Duodenal mucosa (tissue), 2 donors: ENCODE results near the gene BPIFB1.

Experiments used
- H3K27ac ChIP-seq: one replicate; pipeline ENCODE4 v1.7.0; 2013; ENCODE audit warnings: low read depth, low read length
- H3K27me3 ChIP-seq, 2 donors: one replicate each; pipeline ENCODE4 v1.7.0; 2013; ENCODE audit warnings: low read length in 2 of 2, control low read depth in 1 of 2; ENCODE audit not compliant: insufficient read depth in 2 of 2, control insufficient read depth in 1 of 2
- H3K36me3 ChIP-seq, 2 donors: one replicate each; pipeline ENCODE4 v1.7.0; 2013; ENCODE audit warnings: low read length in 2 of 2, control low read depth in 1 of 2; ENCODE audit not compliant: insufficient read depth in 2 of 2, control insufficient read depth in 1 of 2
- H3K4me1 ChIP-seq, 2 donors: one replicate each; pipeline ENCODE4 v1.7.0; 2013; ENCODE audit warnings: low read length in 2 of 2, control low read depth in 1 of 2; ENCODE audit not compliant: insufficient read depth in 2 of 2, control insufficient read depth in 1 of 2
- H3K4me3 ChIP-seq, 2 donors: one replicate each; pipeline ENCODE4 v1.7.0; 2013; ENCODE audit warnings: low read length in 2 of 2, low read depth in 1 of 2
- H3K9ac ChIP-seq, 2 donors: one replicate each; pipeline ENCODE4 v1.7.0; 2013; ENCODE audit warnings: low read length in 2 of 2, low read depth in 1 of 2
- H3K9me3 ChIP-seq, 2 donors: one replicate each; pipeline ENCODE4 v1.7.0; 2013; ENCODE audit warnings: low read length in 2 of 2, control low read depth in 1 of 2; ENCODE audit not compliant: control insufficient read depth in 1 of 2

BPIFB1 gene

GRCh38 chr20:33296206-33296605 lies 13.2 kb downstream of the BPIFB1 start:
- Histone ChIP-seq H3K27ac (no peak overlapping the region), H3K36me3 (no peaks in the 10 kb centered on the region), H3K4me1 (no peaks in the 10 kb centered on the region), H3K9ac (no peak overlapping the region), H3K9me3 (no peaks in the 10 kb centered on the region), H3K27me3 (peaks cover 0 to 4% of the 10 kb centered on the region in 2 donors), H3K4me3 (no peak overlapping the region)

GRCh38 chr20:33298391-33298790 lies 15.4 kb downstream of the BPIFB1 start:
- Histone ChIP-seq H3K9ac (no peak overlapping the region), H3K27me3 (peaks cover 0 to 4% of the 10 kb centered on the region in 2 donors), H3K9me3 (no peaks in the 10 kb centered on the region), H3K27ac (no peak overlapping the region), H3K4me3 (no peak overlapping the region), H3K36me3 (no peaks in the 10 kb centered on the region), H3K4me1 (no peaks in the 10 kb centered on the region)

GRCh38 chr20:33299111-33299603 lies 16.1 kb downstream of the BPIFB1 start:
- Histone ChIP-seq H3K27ac (no peak overlapping the region), H3K9me3 (no peaks in the 10 kb centered on the region), H3K4me1 (no peaks in the 10 kb centered on the region), H3K36me3 (no peaks in the 10 kb centered on the region), H3K9ac (no peak overlapping the region), H3K4me3 (no peak overlapping the region), H3K27me3 (peaks cover 0 to 4% of the 10 kb centered on the region in 2 donors)

- no peak overlapping the region for H3K9ac ChIP-seq
- no peaks in the 10 kb centered on the region for H3K9me3 ChIP-seq
- H3K4me1 ChIP-seq, result no peaks in the 10 kb centered on the region
- no peak overlapping the region for H3K27ac ChIP-seq
- H3K4me3 ChIP-seq, result no peak overlapping the region
- H3K27me3 ChIP-seq, result peaks cover 0 to 4% of the 10 kb centered on the region in 2 donors
- H3K36me3 ChIP-seq, result no peaks in the 10 kb centered on the region
Measured at GRCh38 chr20:33301192-33301930, 18.3 kb downstream of the BPIFB1 start.

GRCh38 chr20:33303595-33303994 lies 20.6 kb downstream of the BPIFB1 start:
- H3K27me3 ChIP-seq, result peaks cover 0 to 4% of the 10 kb centered on the region in 2 donors
- H3K9me3 ChIP-seq, result no peaks in the 10 kb centered on the region
- no peak overlapping the region for H3K4me3 ChIP-seq
- no peak overlapping the region for H3K9ac ChIP-seq
- H3K36me3 ChIP-seq, result no peaks in the 10 kb centered on the region
- no peak overlapping the region for H3K27ac ChIP-seq
- H3K4me1 ChIP-seq, result no peaks in the 10 kb centered on the region

GRCh38 chr20:33304046-33304445 lies 21.0 kb downstream of the BPIFB1 start:
- peaks cover 0 to 4% of the 10 kb centered on the region in 2 donors for H3K27me3 ChIP-seq
- H3K36me3 ChIP-seq, result no peaks in the 10 kb centered on the region
- H3K9me3 ChIP-seq, result no peaks in the 10 kb centered on the region

GRCh38 chr20:33305589-33306057 lies 22.6 kb downstream of the BPIFB1 start:
- Histone ChIP-seq H3K36me3 (no peaks in the 10 kb centered on the region), H3K27ac (no peak overlapping the region), H3K9ac (no peak overlapping the region), H3K4me3 (no peak overlapping the region), H3K27me3 (no peaks in the 10 kb centered on the region), H3K9me3 (no peaks in the 10 kb centered on the region), H3K4me1 (no peaks in the 10 kb centered on the region)

More at GRCh38 chr20:33304046-33304445, 21.0 kb downstream of the BPIFB1 start:
- Histone ChIP-seq H3K27ac (no peak overlapping the region), H3K4me1 (no peaks in the 10 kb centered on the region), H3K9ac (no peak overlapping the region), H3K4me3 (no peak overlapping the region)

GRCh38 chr20:33306228-33306627 lies 23.2 kb downstream of the BPIFB1 start:
- Histone ChIP-seq H3K36me3 (no peaks in the 10 kb centered on the region), H3K9ac (no peak overlapping the region), H3K4me3 (no peak overlapping the region), H3K27me3 (no peaks in the 10 kb centered on the region), H3K27ac (no peak overlapping the region), H3K4me1 (no peaks in the 10 kb centered on the region), H3K9me3 (no peaks in the 10 kb centered on the region)

- H3K27ac ChIP-seq, result no peak overlapping the region
- no peak overlapping the region for H3K9ac ChIP-seq
- no peaks in the 10 kb centered on the region for H3K9me3 ChIP-seq
- H3K4me1 ChIP-seq, result no peaks in the 10 kb centered on the region
- no peaks in the 10 kb centered on the region for H3K36me3 ChIP-seq
- H3K27me3 ChIP-seq, result no peaks in the 10 kb centered on the region
- H3K4me3 ChIP-seq, result no peak overlapping the region
Measured at GRCh38 chr20:33306807-33307206, 23.8 kb downstream of the BPIFB1 start.

- Histone ChIP-seq H3K27me3 (no peaks in the 10 kb centered on the region), H3K4me3 (no peak overlapping the region), H3K36me3 (no peaks in the 10 kb centered on the region), H3K9ac (no peak overlapping the region), H3K4me1 (no peaks in the 10 kb centered on the region), H3K27ac (no peak overlapping the region), H3K9me3 (no peaks in the 10 kb centered on the region)
Measured at GRCh38 chr20:33308668-33309067, 25.7 kb downstream of the BPIFB1 start.
